CD4-positive, alpha-beta T cell (primary cell): ENCODE measurements around the gene THPO. TPM values are rescaled to one million over a fixed set of nuclear protein-coding genes. Genes with fewer than 3 reads are reported as not detected.

Experiments used
- ATAC-seq: fragments of 200-7000 bp; cut with Tn5 transposase; one replicate; pipeline ENCODE4 v1.10.0; 2022; ENCODE audit warnings: mild to moderate bottlenecking; ENCODE audit not compliant: poor library complexity
- CTCF ChIA-PET: fragments of 350-600 bp; sonication (Branson Sonifier 250); formaldehyde crosslinking; loops from one replicate; lab custom pipeline; 2021; ENCODE audit warnings: antibody characterized with exemption, inconsistent platforms; lab: Charles Lee
- POLR2A ChIA-PET: fragments of 350-600 bp; sonication (Branson Sonifier 250); formaldehyde crosslinking; loops from one replicate; lab custom pipeline; 2021; ENCODE audit warnings: antibody characterized with exemption, inconsistent platforms; lab: Charles Lee
- DNase-seq, 14 experiments: peaks; one replicate each; pipeline ENCODE4 v3.0.0-alpha.2; 2013 to 2020; ENCODE audit warnings: mixed read lengths in 2 of 14
- H3K27ac ChIP-seq, 2 donors: one replicate each; pipeline versions ENCODE4 v1.5.1 to v1.7.0; 2013; ENCODE audit warnings: low read length in 2 of 2, low read depth in 1 of 2, mild to moderate bottlenecking in 1 of 2
- H3K27me3 ChIP-seq, 2 experiments: 1 replicate in 1 of 2; 2 replicates in 1 of 2; pipeline versions ENCODE4 v1.6.1 to v1.7.0; 2013; ENCODE audit warnings: low read length in 2 of 2, control low read depth in 1 of 2, mild to moderate bottlenecking in 1 of 2, moderate library complexity in 1 of 2; ENCODE audit not compliant: insufficient read depth in 2 of 2, control insufficient read depth in 1 of 2
- H3K36me3 ChIP-seq: one replicate; pipeline ENCODE4 v1.6.1; 2013; ENCODE audit warnings: low read length, control low read depth; ENCODE audit not compliant: insufficient read depth
- H3K4me1 ChIP-seq: one replicate; pipeline ENCODE4 v1.6.1; 2013; ENCODE audit warnings: low read length, control low read depth; ENCODE audit not compliant: insufficient read depth
- H3K4me3 ChIP-seq: one replicate; pipeline ENCODE4 v1.5.1; 2013; ENCODE audit warnings: mild to moderate bottlenecking, low read length, moderate library complexity
- H3K9me3 ChIP-seq, 2 experiments: 1 replicate in 1 of 2; 2 replicates in 1 of 2; pipeline versions ENCODE4 v1.6.1 to v1.7.0; 2013; ENCODE audit warnings: low read length in 2 of 2, mild to moderate bottlenecking in 2 of 2, control low read depth in 1 of 2, moderate library complexity in 1 of 2; ENCODE audit not compliant: control insufficient read depth in 1 of 2, insufficient read depth in 1 of 2
- H3K27ac Mint-ChIP-seq: one replicate; pipeline ENCODE4 v1.8.0; 2020; ENCODE audit warnings: mixed read lengths
- H3K27me3 Mint-ChIP-seq: one replicate; pipeline ENCODE4 v1.8.0; 2021; ENCODE audit warnings: mixed read lengths
- H3K36me3 Mint-ChIP-seq: one replicate; pipeline ENCODE4 v1.8.0; 2021; ENCODE audit warnings: low read depth, mixed read lengths
- H3K4me1 Mint-ChIP-seq: one replicate; pipeline ENCODE4 v1.8.0; 2021; ENCODE audit warnings: low read depth, mixed read lengths
- H3K4me3 Mint-ChIP-seq: one replicate; pipeline ENCODE4 v1.8.0; 2020; ENCODE audit warnings: mild to moderate bottlenecking, mixed read lengths
- H3K9me3 Mint-ChIP-seq: one replicate; pipeline ENCODE4 v1.8.0; 2020; ENCODE audit warnings: mixed read lengths
- CTCF ChIP-seq: fragments of 200-600 bp; IDR thresholded peaks from one replicate; pipeline ENCODE4 v1.8.0; 2022; ENCODE audit warnings: antibody characterized with exemption, mild to moderate bottlenecking
- intact Hi-C, 2 experiments: fragments of 100-400 bp; cut with DNase I in 1 of 2; cut with micrococcal nuclease in 1 of 2; formaldehyde crosslinking; loops; one replicate each; pipeline versions ENCODE4 v1.15.1 to v1.9.0; 2023 to 2025; cut with DNase I, micrococcal nuclease
- total RNA-seq, 174 experiments: library from RNA in 2 of 174; stranded (reverse) in 2 of 174; gene quantifications; one replicate each; pipeline ENCODE4 v1.2.3 and lab custom pipeline; 2021 to 2026

THPO gene
- total RNA-seq, 2 experiments from 2014 or later = not detected

GRCh38 chr3:184371570-184372018 lies 6.4 kb downstream of the THPO start:
- no peaks in the 10 kb centered on the region for H3K9me3 ChIP-seq
- no peak overlapping the region for H3K27ac ChIP-seq
- peak; percentile 100 for ATAC-seq
- H3K36me3 Mint-ChIP-seq = peaks cover 25% of the 10 kb centered on the region
- H3K4me1 ChIP-seq = peaks cover 5% of the 10 kb centered on the region
- no peak overlapping the region for H3K4me3 ChIP-seq
- POLR2A ChIA-PET = interaction anchor here (0.6 to 1.2 kb wide), 6 partner anchors 8 to 440 kb away, joined by 3 to 7 read pairs (median 4); partner anchors contain the start of genes CLCN2, POLR2H and VPS8
- no peak overlapping the region for H3K27ac Mint-ChIP-seq
- peaks cover 21% of the 10 kb centered on the region for H3K36me3 ChIP-seq
- TF ChIP-seq CTCF = peak; percentile 76
- H3K4me1 Mint-ChIP-seq = peaks cover 6% of the 10 kb centered on the region
- H3K27me3 Mint-ChIP-seq = peaks cover 7% of the 10 kb centered on the region
- intact Hi-C loops = loop anchor here (1.0 to 5.0 kb wide), 3 partner anchors 141 to 173 kb away; no protein-coding TSS in a partner anchor
- H3K9me3 Mint-ChIP-seq = no peaks in the 10 kb centered on the region
- no peak overlapping the region for H3K4me3 Mint-ChIP-seq
- peak; percentile 42 to 83 (median 57) for DNase-seq
- CTCF ChIA-PET = interaction anchor here (0.6 to 1.9 kb wide), 8 partner anchors 9 to 414 kb away, joined by 3 to 14 read pairs (median 4); partner anchors contain the start of genes CLCN2, EPHB3 and POLR2H
- peaks cover 0 to 10% of the 10 kb centered on the region in 2 experiments for H3K27me3 ChIP-seq

- Mint-ChIP-seq H3K4me3 (no peak overlapping the region), H3K36me3 (peaks cover 46% of the 10 kb centered on the region), H3K27me3 (no peaks in the 10 kb centered on the region), H3K9me3 (no peaks in the 10 kb centered on the region), H3K27ac (no peak overlapping the region), H3K4me1 (peaks cover 20% of the 10 kb centered on the region)
- ATAC-seq (no peak), DNase-seq (no peak)
- no peak overlapping the region for H3K4me3 ChIP-seq
- peaks cover 21% of the 10 kb centered on the region for H3K36me3 ChIP-seq
- POLR2A ChIA-PET = no interaction called here
- CTCF ChIA-PET = interaction anchor here (1.1 kb wide), 1 partner anchor 172 kb away, joined by 3 read pairs; no protein-coding TSS in a partner anchor
- H3K27ac ChIP-seq = no peak overlapping the region
- H3K27me3 ChIP-seq = no peaks in the 10 kb centered on the region
- no peak for TF ChIP-seq CTCF
- H3K4me1 ChIP-seq = peaks cover 14% of the 10 kb centered on the region
- H3K9me3 ChIP-seq = no peaks in the 10 kb centered on the region
- intact Hi-C loops = loop anchor here in 1 of 2 experiments (2.0 to 10.0 kb wide), 2 partner anchors 408 to 474 kb away; no protein-coding TSS in a partner anchor
Observed at GRCh38 chr3:184368586-184369183, 9.3 kb downstream of the THPO start.

GRCh38 chr3:184368116-184368515 lies 9.9 kb downstream of the THPO start:
- H3K27ac Mint-ChIP-seq = no peak overlapping the region

More at GRCh38 chr3:184368116-184368515, 9.9 kb downstream of the THPO start:
- no peaks in the 10 kb centered on the region for H3K27me3 Mint-ChIP-seq
- DNase-seq (no peak), ATAC-seq (no peak)
- H3K36me3 ChIP-seq = peaks cover 21% of the 10 kb centered on the region
- peaks cover 51% of the 10 kb centered on the region for H3K36me3 Mint-ChIP-seq
- no peaks in the 10 kb centered on the region for H3K9me3 ChIP-seq
- H3K4me3 ChIP-seq = no peak overlapping the region
- no peak overlapping the region for H3K27ac ChIP-seq
- H3K9me3 Mint-ChIP-seq = no peaks in the 10 kb centered on the region
- ChIA-PET POLR2A (no interaction called here), CTCF (interaction anchor here (1.1 kb wide), 1 partner anchor 172 kb away, joined by 3 read pairs; no protein-coding TSS in a partner anchor)
- no peak overlapping the region for H3K4me3 Mint-ChIP-seq
- H3K4me1 Mint-ChIP-seq = peaks cover 26% of the 10 kb centered on the region
- intact Hi-C loops = loop anchor here in 1 of 2 experiments (2.0 to 10.0 kb wide), 2 partner anchors 409 to 473 kb away; no protein-coding TSS in a partner anchor
- H3K27me3 ChIP-seq = no peaks in the 10 kb centered on the region
- no peak for TF ChIP-seq CTCF
- peaks cover 18% of the 10 kb centered on the region for H3K4me1 ChIP-seq
